Kidney capillary endothelial cell (primary cell): ENCODE measurements around the gene IGSF22.

Experiments
- DNase-seq: peaks from one replicate; pipeline ENCODE4 v3.0.0-alpha.2; 2018; ENCODE audit warnings: low spot score

The IGSF22 gene

GRCh38 chr11:18713646-18714442 is 12.1 kb downstream of the IGSF22 start:
- no peak for DNase-seq

- no peak for DNase-seq
Observed at GRCh38 chr11:18710545-18710944, 15.4 kb downstream of the IGSF22 start.

GRCh38 chr11:18709414-18709813 is 16.6 kb downstream of the IGSF22 start:
- no peak for DNase-seq

GRCh38 chr11:18707811-18708340 is 18.1 kb downstream of the IGSF22 start:
- no peak for DNase-seq

GRCh38 chr11:18706330-18707243 is 19.4 kb downstream of the IGSF22 start:
- peak; percentile 47 for DNase-seq

GRCh38 chr11:18705651-18706281 is 20.2 kb downstream of the IGSF22 start:
- no peak for DNase-seq

- no peak for DNase-seq
Observed at GRCh38 chr11:18704698-18705097, 21.3 kb downstream of the IGSF22 start.

GRCh38 chr11:18704045-18704645 is 21.8 kb downstream of the IGSF22 start:
- no peak for DNase-seq

GRCh38 chr11:18703001-18703763 is 22.8 kb downstream of the IGSF22 start:
- DNase-seq, result no peak

- no peak for DNase-seq
Observed at GRCh38 chr11:18701614-18702216, 24.3 kb downstream of the IGSF22 start.

- DNase-seq, result no peak
Observed at GRCh38 chr11:18700872-18701271, 25.1 kb downstream of the IGSF22 start.

- DNase-seq, result no peak
Observed at GRCh38 chr11:18700375-18700774, 25.6 kb downstream of the IGSF22 start.

- no peak for DNase-seq
Observed at GRCh38 chr11:18699848-18700261, 26.1 kb downstream of the IGSF22 start.

GRCh38 chr11:18699269-18699596 is 26.8 kb downstream of the IGSF22 start:
- DNase-seq, result no peak

GRCh38 chr11:18698341-18699268 is 27.4 kb downstream of the IGSF22 start, which contains the start of gene TMEM86A:
Gene TMEM86A (plus strand): TSS chr11:18698779. CDS start chr11:18698887, 108 bp downstream.
- DNase-seq, result peak; percentile 88

- peak; percentile 42 for DNase-seq
Observed at GRCh38 chr11:18697576-18697975, 28.4 kb downstream of the IGSF22 start.

GRCh38 chr11:18696638-18697225 is 29.3 kb downstream of the IGSF22 start:
- DNase-seq, result peak; percentile 68

GRCh38 chr11:18692941-18693760 is 32.8 kb downstream of the IGSF22 start:
- DNase-seq, result no peak
